Spinal cord (tissue), 10 donors: Measurements from ENCODE around the gene CPT2. TPM values are rescaled to one million over a fixed set of nuclear protein-coding genes. Genes with fewer than 3 reads are reported as not detected.

Experiments
- DNase-seq, 6 donors: peaks; one replicate each; pipeline versions ENCODE4 v3.0.0 to v3.0.0-alpha.2; 2013 to 2015; ENCODE audit warnings: low spot score in 6 of 6, low read depth in 4 of 6
- H3K27ac ChIP-seq: one replicate; pipeline ENCODE4 v1.5.1; 2013; ENCODE audit warnings: low read depth, low read length, control low read depth
- H3K27me3 ChIP-seq: one replicate; pipeline ENCODE4 v1.6.1; 2013; ENCODE audit warnings: low read length; ENCODE audit not compliant: control insufficient read depth, insufficient read depth
- H3K36me3 ChIP-seq: one replicate; pipeline ENCODE4 v1.6.1; 2013; ENCODE audit warnings: low read length; ENCODE audit not compliant: control insufficient read depth, insufficient read depth
- H3K4me1 ChIP-seq: one replicate; pipeline ENCODE4 v1.6.1; 2013; ENCODE audit warnings: low read length; ENCODE audit not compliant: control insufficient read depth, insufficient read depth
- H3K4me3 ChIP-seq: one replicate; pipeline ENCODE4 v1.5.1; 2013; ENCODE audit warnings: low read depth, low read length, control low read depth
- H3K9me3 ChIP-seq: one replicate; pipeline ENCODE4 v1.6.1; 2013; ENCODE audit warnings: low read length; ENCODE audit not compliant: control insufficient read depth, insufficient read depth
- WGBS: methylation state at CpG from one replicate; pipeline ENCODE4 v1.1.5; 2013; ENCODE audit warnings: missing lambda C conversion rate; ENCODE audit not compliant: insufficient coverage; 5-methylcytosine and 5-hydroxymethylcytosine counted together
- long read RNA-seq, 4 donors: transcript quantifications; one replicate each; lab custom pipeline, GENCODE V29; 2026
- polyA plus RNA-seq, 2 donors: library from polyadenylated mRNA; unstranded; fragments of 120-200 nt; gene quantifications; one replicate each; pipeline ENCODE4 v1.2.1, GENCODE V29; 2013; ENCODE audit not compliant: insufficient read length in 2 of 2
- total RNA-seq, 2 donors: library from RNA; depleted of rRNA in 1 of 2; stranded (reverse); fragments of 120-200 nt in 1 of 2; fragments of >200 nt in 1 of 2; gene quantifications; one replicate each; pipeline versions ENCODE4 v1.2.3 to v1.2.4, GENCODE V29; 2013 to 2014
- donor health status: healthy.

Gene CPT2
- 10 to 100 TPM; 13.5 to 23.6 TPM for total RNA-seq
- polyA plus RNA-seq, result 10 to 100 TPM; 16.5 to 17.9 TPM
- long read RNA-seq, donor 1, full-length matches to known transcripts, result 12 of 12 reads
- long read RNA-seq, donor 1, partial matches to known transcripts, result 0 of 12 reads
- long read RNA-seq, donor 1, other reads (novel, unspliced or antisense), result 0 of 12 reads
- long read RNA-seq, donor 2, full-length matches to known transcripts, result 8 of 14 reads
- long read RNA-seq, donor 2, partial matches to known transcripts, result 6 of 14 reads
- long read RNA-seq, donor 2, other reads (novel, unspliced or antisense), result 0 of 14 reads
- long read RNA-seq, donor 3, full-length matches to known transcripts, result 3 of 3 reads
- long read RNA-seq, donor 3, partial matches to known transcripts, result 0 of 3 reads
- long read RNA-seq, donor 3, other reads (novel, unspliced or antisense), result 0 of 3 reads
- long read RNA-seq, donor 4, full-length matches to known transcripts, result 13 of 13 reads
- long read RNA-seq, donor 4, partial matches to known transcripts, result 0 of 13 reads
- long read RNA-seq, donor 4, other reads (novel, unspliced or antisense), result 0 of 13 reads

GRCh38 chr1:53196485-53197290 is at the start of gene CPT2:
Gene CPT2 (plus strand): TSS chr1:53196824. CDS start chr1:53196944, 120 bp downstream.
- Histone ChIP-seq H3K27me3 (no peaks in the 10 kb centered on the region), H3K4me1 (no peaks in the 10 kb centered on the region), H3K9me3 (no peaks in the 10 kb centered on the region), H3K36me3 (no peaks in the 10 kb centered on the region), H3K27ac (peak within 1 kb of the TSS; percentile 78), H3K4me3 (peak within 1 kb of the TSS; percentile 74)
- DNase-seq, result peak; percentile 71 to 97 (median 82)
- WGBS, result under 1% methylated on average over 55 of the region's 57 CpGs

GRCh38 chr1:53147174-53147573 is 49.5 kb upstream of the CPT2 start:
- no peak overlapping the region for H3K27ac ChIP-seq
- H3K4me1 ChIP-seq, result peaks cover 10% of the 10 kb centered on the region
- no peaks in the 10 kb centered on the region for H3K9me3 ChIP-seq
- no peaks in the 10 kb centered on the region for H3K27me3 ChIP-seq
- DNase-seq, result no peak
- no peak overlapping the region for H3K4me3 ChIP-seq
- no peaks in the 10 kb centered on the region for H3K36me3 ChIP-seq
- WGBS, result 85% methylated on average over 2 of the region's 4 CpGs

GRCh38 chr1:53148123-53148522 is 48.5 kb upstream of the CPT2 start:
- Histone ChIP-seq H3K27me3 (no peaks in the 10 kb centered on the region), H3K4me1 (peaks cover 10% of the 10 kb centered on the region), H3K4me3 (no peak overlapping the region), H3K36me3 (no peaks in the 10 kb centered on the region), H3K27ac (no peak overlapping the region), H3K9me3 (no peaks in the 10 kb centered on the region)
- DNase-seq, result peak in 1 of 6 donors; percentile 45
- WGBS, result no CpG with 5 or more reads among the region's 3 CpGs

- no peak overlapping the region for H3K4me3 ChIP-seq
- no peak for DNase-seq
- H3K36me3 ChIP-seq, result no peaks in the 10 kb centered on the region
- WGBS, result 94% methylated on average over 2 of the region's 3 CpGs
- H3K4me1 ChIP-seq, result no peaks in the 10 kb centered on the region
- H3K27me3 ChIP-seq, result no peaks in the 10 kb centered on the region
- no peak overlapping the region for H3K27ac ChIP-seq
- H3K9me3 ChIP-seq, result no peaks in the 10 kb centered on the region
These were observed 42.9 kb upstream of the CPT2 start for GRCh38 chr1:53153752-53154151.

DNA sequence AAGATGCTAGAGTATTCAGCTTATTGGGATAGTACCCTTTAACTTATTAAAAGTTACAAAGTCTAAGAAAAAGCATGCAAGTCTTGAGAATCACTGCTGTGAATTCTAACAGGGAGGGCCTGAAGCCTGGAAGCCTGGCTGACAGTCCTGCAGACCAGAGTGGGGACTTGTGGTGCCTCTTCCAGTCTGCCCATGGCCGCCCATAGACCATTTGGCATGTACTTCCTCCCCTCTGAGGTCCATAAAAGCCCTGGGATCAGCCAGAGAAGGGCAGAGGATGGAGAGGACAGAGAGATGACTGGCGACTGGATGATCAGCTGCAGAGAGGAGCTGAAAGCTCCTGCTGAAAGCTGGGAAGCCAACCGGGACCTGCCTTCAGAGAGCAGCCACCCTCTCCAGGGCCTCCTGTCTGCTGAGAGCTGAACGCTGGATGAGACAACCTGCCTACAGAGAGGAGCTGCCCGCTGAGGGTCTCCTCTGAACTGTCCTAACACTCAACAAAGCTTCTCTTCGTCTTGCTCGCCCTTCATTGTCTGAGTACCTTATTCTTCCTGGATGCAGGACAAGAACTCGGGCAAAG is 41.7 kb upstream of the CPT2 start:
- DNase-seq, result no peak
- Histone ChIP-seq H3K4me3 (no peak overlapping the region), H3K27ac (no peak overlapping the region), H3K4me1 (no peaks in the 10 kb centered on the region), H3K36me3 (no peaks in the 10 kb centered on the region), H3K27me3 (no peaks in the 10 kb centered on the region), H3K9me3 (no peaks in the 10 kb centered on the region)
- 71% methylated on average over 4 of the region's 8 CpGs for WGBS

DNA sequence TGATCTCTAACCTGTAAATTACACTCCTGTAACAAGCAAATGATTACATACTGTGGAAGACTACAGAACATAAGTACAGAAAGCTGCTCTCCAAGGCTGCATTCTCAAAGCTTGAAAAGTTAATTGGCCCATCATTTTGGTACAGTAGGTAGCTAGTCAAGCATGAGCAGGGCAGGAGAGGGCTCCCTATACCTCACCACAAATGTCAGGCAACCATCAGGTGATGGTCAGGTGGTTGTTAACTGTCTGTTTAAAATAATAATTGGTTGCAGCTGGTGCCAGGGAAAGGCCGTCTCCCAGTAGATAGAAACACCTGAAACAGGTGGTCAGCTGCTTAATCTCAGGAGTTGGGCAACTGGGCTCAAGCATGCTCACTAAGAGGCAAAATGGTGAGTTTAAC is 41.1 kb upstream of the CPT2 start:
- no peaks in the 10 kb centered on the region for H3K9me3 ChIP-seq
- no peaks in the 10 kb centered on the region for H3K27me3 ChIP-seq
- H3K27ac ChIP-seq, result no peak overlapping the region
- no peak for DNase-seq
- no peak overlapping the region for H3K4me3 ChIP-seq
- H3K4me1 ChIP-seq, result no peaks in the 10 kb centered on the region
- 86% methylated on average over 1 of the region's 1 CpG for WGBS
- H3K36me3 ChIP-seq, result no peaks in the 10 kb centered on the region

GRCh38 chr1:53155945-53156344 is 40.7 kb upstream of the CPT2 start:
- no peaks in the 10 kb centered on the region for H3K9me3 ChIP-seq
- 77% methylated on average over 3 of the region's 7 CpGs for WGBS

GRCh38 chr1:53156783-53157182 is 39.8 kb upstream of the CPT2 start:
- Histone ChIP-seq H3K4me3 (no peak overlapping the region), H3K4me1 (no peaks in the 10 kb centered on the region), H3K27ac (no peak overlapping the region), H3K9me3 (no peaks in the 10 kb centered on the region), H3K36me3 (no peaks in the 10 kb centered on the region), H3K27me3 (no peaks in the 10 kb centered on the region)
- DNase-seq, result no peak
- 40% methylated on average over 1 of the region's 3 CpGs for WGBS

More at GRCh38 chr1:53155945-53156344, 40.7 kb upstream of the CPT2 start:
- no peaks in the 10 kb centered on the region for H3K27me3 ChIP-seq
- no peaks in the 10 kb centered on the region for H3K4me1 ChIP-seq
- no peak overlapping the region for H3K4me3 ChIP-seq
- no peak for DNase-seq
- no peak overlapping the region for H3K27ac ChIP-seq
- no peaks in the 10 kb centered on the region for H3K36me3 ChIP-seq

- no peaks in the 10 kb centered on the region for H3K27me3 ChIP-seq
- WGBS, result no CpG with 5 or more reads among the region's 1 CpG
These were observed 37.7 kb upstream of the CPT2 start for GRCh38 chr1:53158900-53159299.

More at GRCh38 chr1:53158900-53159299, 37.7 kb upstream of the CPT2 start:
- H3K36me3 ChIP-seq, result no peaks in the 10 kb centered on the region
- no peaks in the 10 kb centered on the region for H3K9me3 ChIP-seq
- H3K27ac ChIP-seq, result no peak overlapping the region
- H3K4me3 ChIP-seq, result no peak overlapping the region
- no peaks in the 10 kb centered on the region for H3K4me1 ChIP-seq
- DNase-seq, result no peak
